H1 (cell line): Measurements from ENCODE around the gene TMEM163. TPM values are rescaled to one million over a fixed set of nuclear protein-coding genes. Genes with fewer than 3 reads are reported as not detected.

Source experiments
- CTCF ChIA-PET: fragments of 300-600 bp; sonication (Branson Sonifier 250); formaldehyde crosslinking; loops from one replicate; lab custom pipeline; 2021; ENCODE audit not compliant: partially characterized antibody; lab: Charles Lee
- POLR2A ChIA-PET: fragments of 300-600 bp; sonication (Branson Sonifier 250); formaldehyde crosslinking; loops from one replicate; lab custom pipeline; 2021; ENCODE audit warnings: inconsistent platforms; ENCODE audit not compliant: partially characterized antibody; lab: Charles Lee
- DNase-seq, 2 experiments: peaks; one replicate each; pipeline versions ENCODE4 v3.0.0 to v3.0.0-alpha.2; 2010 to 2022; ENCODE audit warnings: low spot score in 2 of 2, low read depth in 1 of 2, mixed read lengths in 1 of 2
- FAIRE-seq: peaks from 2 replicates; lab custom pipeline; 2011; peaks lifted over from hg19 to GRCh38; lab: Jason Lieb, UNC
- H2AFZ ChIP-seq: 2 replicates; pipeline ENCODE4 v1.8.1; 2012; ENCODE audit warnings: low read length, inconsistent platforms
- H2AK5ac ChIP-seq: 2 replicates; pipeline ENCODE4 v1.6.1; 2013; ENCODE audit warnings: low read depth, low read length
- H2BK120ac ChIP-seq: replicated peaks from 2 replicates; pipeline ENCODE3; 2013; ENCODE audit warnings: low read depth, low read length, inconsistent platforms
- H2BK12ac ChIP-seq: 2 replicates; pipeline ENCODE4 v1.6.1; 2013; ENCODE audit warnings: low read depth, low read length
- H2BK15ac ChIP-seq: 2 replicates; pipeline ENCODE4 v1.6.1; 2013; ENCODE audit warnings: low read length
- H2BK20ac ChIP-seq: 2 replicates; pipeline ENCODE4 v1.6.1; 2013; ENCODE audit warnings: low read length
- H2BK5ac ChIP-seq: 2 replicates; pipeline ENCODE4 v1.6.1; 2013; ENCODE audit warnings: low read depth, low read length
- H3K14ac ChIP-seq: 2 replicates; pipeline ENCODE4 v1.6.1; 2013; ENCODE audit warnings: inconsistent platforms; ENCODE audit not compliant: insufficient read length
- H3K18ac ChIP-seq: 2 replicates; pipeline ENCODE4 v1.6.1; 2013; ENCODE audit warnings: low read length; ENCODE audit errors: extremely low read depth
- H3K23ac ChIP-seq: 2 replicates; pipeline ENCODE4 v1.6.1; 2013; ENCODE audit warnings: inconsistent platforms; ENCODE audit not compliant: insufficient read length
- H3K23me2 ChIP-seq: 2 replicates; pipeline ENCODE4 v1.6.1; 2013; ENCODE audit warnings: low read depth, low read length
- H3K27ac ChIP-seq: 2 replicates; pipeline ENCODE4 v1.6.1; 2011; ENCODE audit warnings: low read depth, low read length, inconsistent platforms
- H3K27me3 ChIP-seq, 4 experiments: replicated peaks in 1 of 4; 1 replicate in 1 of 4; 2 replicates in 3 of 4; pipeline versions ENCODE4 v1.6.1 to v1.8.1; 2011 to 2013; ENCODE audit warnings: low read length in 3 of 4, mild to moderate bottlenecking in 3 of 4, inconsistent platforms in 2 of 4, mixed read lengths in 2 of 4, moderate library complexity in 1 of 4; ENCODE audit not compliant: control insufficient read depth in 3 of 4, insufficient read depth in 3 of 4; ENCODE audit errors: extremely low read depth in 1 of 4
- H3K36me3 ChIP-seq, 4 experiments: 2 replicates each; pipeline versions ENCODE4 v1.6.1 to v1.8.1; 2011 to 2013; ENCODE audit warnings: mild to moderate bottlenecking in 4 of 4, low read length in 3 of 4, moderate library complexity in 2 of 4, control low read depth in 1 of 4, inconsistent platforms in 1 of 4; ENCODE audit not compliant: insufficient read depth in 4 of 4, control insufficient read depth in 2 of 4
- H3K4ac ChIP-seq: replicated peaks from 2 replicates; pipeline ENCODE3; 2013; ENCODE audit warnings: low read length, low read depth, mixed read lengths, inconsistent platforms; ENCODE audit not compliant: insufficient read length
- H3K4me1 ChIP-seq, 4 experiments: replicated peaks in 1 of 4; 1 replicate in 1 of 4; 2 replicates in 3 of 4; pipeline versions ENCODE4 v1.6.1 to v1.8.1; 2011 to 2013; ENCODE audit warnings: low read length in 3 of 4, inconsistent platforms in 2 of 4, mixed read lengths in 1 of 4; ENCODE audit not compliant: insufficient read depth in 4 of 4, control insufficient read depth in 3 of 4
- H3K4me2 ChIP-seq, 2 experiments: 2 replicates each; pipeline versions ENCODE4 v1.6.1 to v1.8.1; 2011 to 2013; ENCODE audit warnings: low read depth in 2 of 2, low read length in 2 of 2, control low read depth in 1 of 2, inconsistent platforms in 1 of 2, mild to moderate bottlenecking in 1 of 2; ENCODE audit not compliant: insufficient read depth in 1 of 2
- H3K4me3 ChIP-seq, 4 experiments: fragments of 200-600, 300-600 bp in 1 of 4; sonication (generic), shearing (Covaris generic), sonication (Bioruptor Twin) in 1 of 4; 2 replicates each; pipeline versions ENCODE4 v1.5.1 to v1.8.1; 2011 to 2016; ENCODE audit warnings: low read length in 4 of 4, low read depth in 3 of 4, control low read depth in 2 of 4, inconsistent platforms in 2 of 4, mild to moderate bottlenecking in 2 of 4, mixed read lengths in 1 of 4, moderate library complexity in 1 of 4; ENCODE audit not compliant: insufficient read depth in 2 of 4; ENCODE audit errors: extremely low read depth in 1 of 4
- H3K56ac ChIP-seq: replicated peaks from 2 replicates; pipeline ENCODE3; 2013; ENCODE audit warnings: low read depth, mild to moderate bottlenecking, mixed read lengths, low read length, inconsistent platforms; ENCODE audit not compliant: insufficient read length
- H3K79me1 ChIP-seq: 2 replicates; pipeline ENCODE4 v1.6.1; 2013; ENCODE audit warnings: low read depth, low read length, control low read depth
- H3K79me2 ChIP-seq, 2 experiments: 2 replicates each; pipeline versions ENCODE4 v1.6.1 to v1.8.1; 2012 to 2013; ENCODE audit warnings: low read length in 2 of 2, mild to moderate bottlenecking in 2 of 2, inconsistent platforms in 1 of 2; ENCODE audit not compliant: insufficient read depth in 2 of 2, control insufficient read depth in 1 of 2
- H3K9ac ChIP-seq, 4 experiments: replicated peaks in 1 of 4; 1 replicate in 1 of 4; 2 replicates in 3 of 4; pipeline versions ENCODE4 v1.6.1 to v1.8.1; 2011 to 2013; ENCODE audit warnings: low read depth in 3 of 4, low read length in 3 of 4, control low read depth in 2 of 4, mild to moderate bottlenecking in 2 of 4, moderate library complexity in 2 of 4, inconsistent platforms in 1 of 4; ENCODE audit errors: extremely low read depth in 1 of 4
- H3K9me3 ChIP-seq, 2 experiments: 2 replicates each; pipeline versions ENCODE4 v1.6.1 to v1.8.1; 2012 to 2013; ENCODE audit warnings: mild to moderate bottlenecking in 2 of 2, moderate library complexity in 2 of 2, control low read depth in 1 of 2, inconsistent platforms in 1 of 2, low read depth in 1 of 2, low read length in 1 of 2, mixed read lengths in 1 of 2; ENCODE audit not compliant: insufficient read depth in 2 of 2
- H4K20me1 ChIP-seq, 2 experiments: replicated peaks in 1 of 2; 2 replicates each; pipeline versions ENCODE3 to v1.8.1; 2011 to 2013; ENCODE audit warnings: inconsistent platforms in 2 of 2, low read length in 2 of 2, mild to moderate bottlenecking in 1 of 2; ENCODE audit not compliant: insufficient read depth in 2 of 2, control insufficient read depth in 1 of 2
- H4K5ac ChIP-seq: 2 replicates; pipeline ENCODE4 v1.6.1; 2013; ENCODE audit warnings: low read length, low read depth, mixed read lengths, inconsistent platforms; ENCODE audit not compliant: insufficient read length
- H4K8ac ChIP-seq: 2 replicates; pipeline ENCODE4 v1.8.0; 2013; ENCODE audit warnings: mild to moderate bottlenecking, moderate library complexity, low read length, inconsistent platforms; ENCODE audit not compliant: insufficient read depth; ENCODE audit errors: extremely low read depth
- H4K91ac ChIP-seq: replicated peaks from 2 replicates; pipeline ENCODE3; 2013; ENCODE audit warnings: low read length, mixed read lengths, inconsistent platforms; ENCODE audit not compliant: insufficient read length
- BCL11A ChIP-seq, 2 experiments: IDR thresholded peaks; one replicate each; pipeline ENCODE4 v1.6.1; 2011; ENCODE audit warnings: low read depth in 2 of 2, low read length in 2 of 2, mild to moderate bottlenecking in 2 of 2
- JUN ChIP-seq: IDR thresholded peaks from 2 replicates; pipeline ENCODE4 v1.6.1; 2011; ENCODE audit warnings: low read depth, mild to moderate bottlenecking, improper control_type of control experiment, low read length
- RNF2 ChIP-seq: fragments of 200-900, 300-1000 bp; sonication (generic); IDR thresholded peaks from 2 replicates; pipeline ENCODE4 v1.7.1; 2016; ENCODE audit warnings: borderline replicate concordance, low read depth, mild to moderate bottlenecking, antibody characterized with exemption, low read length; ENCODE audit not compliant: poor library complexity, severe bottlenecking; ENCODE audit errors: missing control alignments
- SRF ChIP-seq: IDR thresholded peaks from 2 replicates; pipeline ENCODE4 v1.6.1; 2011; ENCODE audit warnings: mild to moderate bottlenecking, low read depth, low read length, moderate library complexity
- WGBS, 2 experiments: shearing (Covaris generic) in 1 of 2; methylation state at CpG; one replicate each; pipeline versions ENCODE4 v1.1.6 to v1.1.7; 2013 to 2015; ENCODE audit warnings: low lambda C conversion rate in 2 of 2, mixed read lengths in 2 of 2, inconsistent platforms in 1 of 2, low coverage in 1 of 2, missing lambda C conversion rate in 1 of 2; ENCODE audit not compliant: insufficient replicate concordance in 2 of 2, insufficient coverage in 1 of 2, insufficient read length in 1 of 2; ENCODE audit errors: extremely low coverage in 1 of 2, missing lambda C conversion rate in 1 of 2; 5-methylcytosine and 5-hydroxymethylcytosine counted together
- polyA plus RNA-seq, 7 experiments: library from polyadenylated mRNA; depleted of rRNA in 3 of 7; stranded (reverse) in 5 of 7; unstranded in 2 of 7; fragments of >200 nt in 5 of 7; fragments of 200-250 nt in 2 of 7; gene quantifications; 1 replicate in 5 of 7; 2 replicates in 1 of 7; 4 replicates in 1 of 7; pipeline versions ENCODE4 v1.2.1 to v1.2.3, GENCODE V29; 2011 to 2013; ENCODE audit warnings: missing spikeins in 2 of 7, mixed read lengths in 2 of 7
- total RNA-seq: library from RNA; stranded (reverse); fragmentation: NEBNext Ultra II Directional; extraction: Animal tissue kit (Norgen Biotek cat#: 25700); gene quantifications from 2 replicates; pipeline ENCODE4 v1.2.1, GENCODE V29; 2021
- TF ChIP-seq, protein P1 (sequence below): IDR thresholded peaks from 2 replicates; pipeline ENCODE4 v1.6.1; 2012; ENCODE audit warnings: inconsistent platforms

TMEM163 gene
- total and polyA plus RNA-seq, 2 of the 8 experiments (the other 6 are each of a cell fraction or from before 2014, with no cell fraction given): 2.8 to 3.2 TPM

DNA sequence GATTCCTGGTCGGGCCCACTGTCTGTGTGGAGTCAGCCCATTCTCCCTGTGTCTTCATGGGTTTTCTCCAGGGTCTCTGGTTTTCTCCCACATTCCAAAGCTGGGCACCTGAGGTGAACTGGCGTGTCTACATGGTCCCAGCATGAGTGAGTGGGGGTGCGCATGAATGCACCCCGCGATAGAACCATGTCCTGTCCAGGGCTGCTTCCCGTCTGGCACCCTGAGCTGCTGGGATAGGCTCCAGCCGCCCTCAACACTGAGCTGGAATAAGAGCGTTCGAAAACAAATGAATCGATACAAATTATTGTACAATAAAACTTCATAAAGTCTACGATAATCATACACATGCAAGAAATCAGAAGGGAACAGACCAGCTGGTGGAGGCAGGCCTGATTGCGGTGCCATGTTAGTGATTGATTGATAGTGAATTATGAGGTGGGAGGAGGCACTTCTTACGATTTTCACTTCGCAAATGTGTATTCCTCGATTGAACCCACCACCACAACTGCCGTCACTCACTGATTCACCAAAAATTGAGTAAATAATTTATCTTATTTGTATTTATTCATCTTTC is 278.4 kb downstream of the TMEM163 start:
- Histone ChIP-seq H4K91ac (no peak overlapping the region), H3K23me2 (peaks cover 2% of the 10 kb centered on the region; the same call in 1 of the 2 replicates), H2AK5ac (no peak overlapping the region), H2AFZ (no peak overlapping the region), H3K9me3 (no peaks in the 10 kb centered on the region), H3K56ac (no peak overlapping the region), H3K18ac (no peak overlapping the region), H4K8ac (no peak overlapping the region), H4K20me1 (no peaks in the 10 kb centered on the region), H3K4me1 (no peaks in the 10 kb centered on the region; a peak in 1 of 7 replicates), H3K27ac (no peak overlapping the region), H3K27me3 (no peaks in the 10 kb centered on the region), H3K9ac (no peak overlapping the region), H3K4me2 (no peak overlapping the region), H2BK15ac (no peak overlapping the region), H2BK5ac (no peak overlapping the region), H3K4ac (no peak overlapping the region), H2BK120ac (no peak overlapping the region), H2BK12ac (no peak overlapping the region), H3K79me1 (no peaks in the 10 kb centered on the region; the same call in 1 of the 2 replicates), H3K14ac (no peak overlapping the region), H3K36me3 (no peaks in the 10 kb centered on the region), H2BK20ac (no peak overlapping the region), H3K4me3 (no peak overlapping the region), H3K79me2 (no peaks in the 10 kb centered on the region), H3K23ac (no peak overlapping the region), H4K5ac (no peak overlapping the region)
- no peak for DNase-seq
- 97% methylated on average over 16 of the region's 16 CpGs; no CpG with 5 or more reads in 1 of the 2 experiments for WGBS, 2 experiments
- no peak for FAIRE-seq
- ChIA-PET POLR2A (interaction anchor here (1.4 kb wide), 1 partner anchor 9 kb away, joined by 4 read pairs; no protein-coding TSS in a partner anchor), CTCF (interaction anchor here (0.6 to 10.9 kb wide), 3 partner anchors 9 to 78 kb away, joined by 3 to 132 read pairs (median 9); no protein-coding TSS in a partner anchor)
- TF ChIP-seq SRF (no peak), RNF2 (no peak), JUN (no peak), BCL11A (IDR thresholded peaks at IDR 0.05; ENCODE audit: low read depth in 2 of 2, low read length in 2 of 2) (no peak)
- TF ChIP-seq, protein P1, sequence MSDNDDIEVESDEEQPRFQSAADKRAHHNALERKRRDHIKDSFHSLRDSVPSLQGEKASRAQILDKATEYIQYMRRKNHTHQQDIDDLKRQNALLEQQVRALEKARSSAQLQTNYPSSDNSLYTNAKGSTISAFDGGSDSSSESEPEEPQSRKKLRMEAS: no peak
